ENCODE results near the gene PPP4R4.

The PPP4R4 gene

DNA sequence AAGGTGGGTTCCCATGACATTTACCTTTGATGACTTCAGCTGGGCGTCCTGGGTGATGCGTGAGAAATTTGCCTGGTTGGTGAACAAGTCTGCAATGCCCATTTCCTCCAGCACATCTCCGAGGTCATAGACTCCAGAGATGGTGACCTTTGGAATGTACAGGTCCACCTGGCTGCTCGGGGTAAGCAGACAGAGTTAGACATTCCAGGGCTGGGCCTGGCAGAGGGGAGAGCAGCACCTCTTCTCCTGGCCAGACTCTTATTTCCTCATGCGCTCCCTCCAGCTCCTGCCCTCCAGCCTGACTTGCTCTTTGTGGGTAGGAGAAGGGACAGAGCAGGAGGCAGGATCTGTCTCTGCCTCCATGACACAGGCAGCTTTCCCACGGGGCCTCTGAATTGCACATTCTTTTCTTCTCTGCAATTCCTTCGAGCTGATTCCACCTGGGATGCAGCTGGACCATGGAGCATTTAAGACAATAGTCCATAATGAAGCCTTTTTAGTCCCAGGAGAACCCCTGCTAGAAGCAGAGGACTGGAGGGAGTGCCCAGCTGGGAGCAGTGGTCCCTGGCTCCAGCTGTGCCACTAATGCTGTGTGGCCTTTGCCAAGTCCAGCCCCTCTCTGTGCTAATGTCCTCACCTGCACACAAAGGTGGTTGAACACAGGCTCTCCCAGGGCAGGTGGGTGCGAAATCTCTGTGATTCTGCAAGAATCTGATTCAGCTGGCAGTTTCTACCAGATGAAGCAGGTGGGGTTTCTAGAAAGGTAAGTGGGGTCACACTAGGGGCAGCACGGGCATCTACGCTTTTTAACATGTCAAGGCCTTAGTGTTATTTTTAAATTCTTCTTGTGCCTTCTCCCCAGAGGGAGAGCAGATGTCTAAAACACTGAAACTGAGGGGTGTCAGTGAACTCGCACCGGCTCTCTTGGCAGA, 132.2 kb downstream of the PPP4R4 start:
- no peak for DNase-seq (ENCODE audit: low read depth)

DNA sequence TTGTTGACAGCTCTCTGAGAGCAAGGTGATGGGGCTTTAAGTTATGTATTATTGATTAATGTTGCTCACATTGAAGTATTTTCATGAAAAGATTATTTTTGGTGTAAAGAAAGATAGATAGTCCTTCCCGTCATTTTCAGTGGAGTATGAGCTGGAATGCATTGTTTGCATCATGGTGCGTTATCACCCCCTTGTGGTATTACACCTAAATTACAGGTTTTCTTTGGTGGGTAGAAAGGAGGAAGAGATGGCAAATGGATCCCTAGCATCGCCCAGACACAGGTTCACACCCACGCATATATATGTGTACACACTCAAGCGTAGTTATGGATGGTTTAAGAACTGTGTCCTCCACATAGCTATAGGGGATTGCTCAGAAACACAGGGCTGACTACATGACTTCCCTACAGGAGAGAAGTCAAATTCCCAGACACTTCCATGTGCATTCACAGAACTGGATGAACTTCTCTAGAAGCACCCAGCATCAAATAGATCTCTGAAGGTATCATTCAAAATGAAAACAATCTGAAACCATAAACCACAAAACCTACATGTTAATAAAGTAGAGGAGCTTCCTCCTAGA, 133.4 kb downstream of the PPP4R4 start:
- no peak for DNase-seq (ENCODE audit: low read depth)

DNA sequence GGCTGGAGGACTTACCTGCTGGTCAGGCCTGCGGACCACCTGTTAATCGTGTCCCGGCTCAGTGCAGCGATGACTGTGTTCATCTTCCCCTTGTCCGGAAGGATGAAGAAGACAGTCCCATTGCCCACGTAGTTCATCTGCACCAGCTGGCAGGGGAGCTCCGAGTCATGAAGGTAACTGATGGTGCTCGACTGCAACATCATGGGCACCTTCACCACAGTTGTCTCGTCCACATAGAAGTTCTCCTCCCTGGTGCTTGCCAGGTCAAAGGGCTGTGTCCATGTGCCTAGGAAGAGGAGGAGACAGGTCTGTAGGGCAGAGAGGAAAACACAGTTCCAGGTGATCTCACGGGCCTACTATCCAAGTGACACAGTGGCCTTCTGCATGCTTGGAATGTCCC, 135.6 kb downstream of the PPP4R4 start:
- no peak for DNase-seq (ENCODE audit: low read depth)

DNA sequence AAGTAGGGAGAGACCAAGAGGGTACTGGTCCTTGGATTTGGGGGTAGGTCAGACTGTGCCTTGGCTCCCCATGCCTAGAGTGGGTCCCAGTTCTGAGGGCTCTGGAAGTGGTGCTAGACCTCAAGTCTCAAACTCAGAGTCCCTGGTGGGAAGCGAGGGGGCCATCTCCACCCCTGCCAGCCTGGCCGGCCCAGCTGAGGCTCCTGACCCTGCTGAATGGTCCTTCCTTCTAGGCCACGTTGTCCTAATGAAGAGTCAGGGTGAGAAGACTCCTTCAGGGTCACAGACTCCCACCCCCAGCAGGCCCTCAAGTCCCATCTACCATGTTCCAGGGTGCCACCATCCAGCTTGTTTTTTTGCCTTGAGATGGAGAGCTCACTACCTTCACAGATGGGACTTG, 136.1 kb downstream of the PPP4R4 start:
- no peak for DNase-seq (ENCODE audit: low read depth)

DNA sequence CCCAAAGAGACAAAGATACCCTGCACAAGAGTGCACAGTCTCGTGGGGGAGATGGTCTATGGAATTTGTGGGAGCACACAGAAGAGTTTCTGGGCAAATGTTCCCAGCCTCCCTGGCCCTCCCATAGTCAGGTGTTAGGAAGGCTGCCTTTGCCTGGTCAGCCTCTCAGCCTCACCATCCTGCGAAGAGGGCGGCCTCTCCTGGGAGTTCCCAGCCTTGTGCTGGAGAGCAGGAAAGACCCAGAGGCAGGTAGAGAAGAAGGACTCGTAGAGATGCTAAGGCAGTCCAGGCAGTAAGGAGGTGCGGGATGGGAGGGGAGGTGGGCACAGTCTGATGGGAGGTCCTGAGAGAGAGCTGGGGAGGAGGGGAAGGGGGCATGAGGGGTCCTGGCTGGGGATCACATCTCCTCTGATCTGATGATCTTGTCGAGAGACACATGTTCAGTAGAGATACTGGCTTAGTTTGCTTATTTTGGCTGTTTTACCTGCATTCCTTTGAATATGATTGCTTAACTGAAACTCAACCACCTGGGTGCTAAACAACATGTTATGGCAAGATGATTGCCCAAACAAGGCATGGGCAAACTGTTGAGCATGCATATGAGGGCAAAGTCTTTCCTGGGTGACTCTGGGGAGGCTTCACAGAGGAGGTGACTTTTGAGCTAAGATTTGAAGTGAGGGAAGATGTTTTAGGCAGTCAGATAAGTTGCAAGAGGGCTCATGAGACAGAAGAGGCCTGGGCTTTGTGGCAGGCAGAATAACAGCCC, 138.5 kb downstream of the PPP4R4 start:
- DNase-seq (ENCODE audit: low read depth): no peak

DNA sequence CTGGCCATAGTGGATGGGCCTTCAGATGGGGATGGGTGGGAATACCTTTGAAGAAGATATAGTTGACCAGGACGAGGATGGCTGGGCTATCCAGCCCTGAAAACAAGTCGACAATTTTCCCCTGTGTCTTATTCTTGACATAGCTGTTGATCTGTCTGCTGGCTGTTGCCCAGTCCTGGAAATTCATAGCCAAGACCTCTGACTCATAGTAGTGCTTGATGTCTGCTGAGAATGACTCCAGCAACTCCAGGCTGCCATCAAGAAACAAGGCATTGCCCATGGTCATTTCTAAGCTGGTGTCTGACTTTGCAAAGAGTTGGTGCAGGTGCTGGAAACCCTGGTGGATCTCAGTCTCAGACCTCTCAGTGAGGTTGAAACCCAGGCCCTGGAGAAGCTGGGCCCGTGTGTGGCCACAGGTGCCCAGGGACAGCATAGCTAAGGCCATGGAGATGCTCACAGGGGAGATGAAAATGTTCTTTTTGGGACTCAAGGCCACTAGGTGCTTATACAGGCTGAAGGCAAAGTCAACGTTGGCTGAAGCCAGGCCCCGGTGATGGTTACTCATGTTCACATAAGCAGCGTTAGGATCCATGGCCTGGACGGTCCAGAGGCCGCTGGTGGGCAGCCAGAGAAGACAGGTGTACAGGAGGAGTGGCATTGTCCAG, 140.0 kb downstream of the PPP4R4 start:
- DNase-seq (ENCODE audit: low read depth): no peak

DNA sequence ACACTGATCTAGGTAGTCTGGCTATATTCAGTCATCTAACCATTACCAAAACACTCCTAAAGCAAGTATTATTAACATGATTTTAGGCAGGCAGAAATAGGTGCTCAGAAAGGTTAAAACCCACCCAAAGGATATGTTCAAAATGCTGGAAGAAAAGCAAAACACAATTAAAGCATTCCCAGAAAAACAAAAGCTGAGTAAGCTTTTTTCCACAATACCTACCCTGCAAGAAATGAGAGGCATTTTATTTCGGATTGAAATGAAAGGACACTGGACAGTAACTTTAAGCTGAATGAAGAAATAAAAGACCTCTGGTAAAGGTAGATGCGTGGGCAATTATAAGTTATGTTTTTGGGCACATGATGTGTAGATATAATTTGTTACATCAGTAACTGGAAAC, 140.8 kb downstream of the PPP4R4 start:
- DNase-seq (ENCODE audit: low read depth): no peak

DNA sequence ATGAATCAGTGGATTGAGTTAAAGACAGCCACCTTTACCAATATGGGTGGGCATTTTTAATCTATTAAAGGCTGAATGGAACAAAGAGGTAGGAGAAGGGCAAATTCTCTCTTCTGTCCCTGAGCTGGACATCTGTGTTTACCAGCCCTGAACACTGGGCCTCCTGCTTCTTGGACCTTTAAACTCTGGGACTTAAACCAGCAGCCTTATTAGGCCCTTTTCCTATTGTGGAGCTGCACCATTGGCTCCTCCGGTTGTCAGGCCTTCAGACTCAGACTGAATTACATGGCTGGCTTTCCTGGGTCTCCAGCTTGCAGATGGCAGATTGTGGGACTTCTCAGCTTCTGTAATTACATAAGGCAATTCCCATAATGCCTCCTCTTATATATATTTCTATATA, 142.6 kb downstream of the PPP4R4 start:
- DNase-seq (ENCODE audit: low read depth): no peak

DNA sequence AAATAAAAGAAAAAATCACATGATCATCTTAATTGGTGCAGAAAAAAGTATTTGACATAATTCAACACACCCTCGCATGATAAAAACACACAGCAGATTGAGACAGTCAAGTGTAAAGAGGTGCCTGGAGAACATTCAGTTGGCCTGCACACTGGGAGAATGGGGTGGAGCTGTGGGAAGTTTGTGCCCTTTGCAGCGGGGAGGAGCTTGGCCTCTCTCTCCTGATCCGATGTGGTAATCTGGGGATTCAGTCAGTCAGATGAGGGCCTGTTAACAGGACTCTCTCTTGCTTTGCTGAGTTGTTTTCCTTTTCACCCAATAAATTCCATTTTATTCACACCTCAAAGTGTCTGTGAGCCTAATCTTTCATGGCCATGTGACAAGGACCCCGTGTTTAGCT, 143.1 kb downstream of the PPP4R4 start:
- no peak for DNase-seq (ENCODE audit: low read depth)

DNA sequence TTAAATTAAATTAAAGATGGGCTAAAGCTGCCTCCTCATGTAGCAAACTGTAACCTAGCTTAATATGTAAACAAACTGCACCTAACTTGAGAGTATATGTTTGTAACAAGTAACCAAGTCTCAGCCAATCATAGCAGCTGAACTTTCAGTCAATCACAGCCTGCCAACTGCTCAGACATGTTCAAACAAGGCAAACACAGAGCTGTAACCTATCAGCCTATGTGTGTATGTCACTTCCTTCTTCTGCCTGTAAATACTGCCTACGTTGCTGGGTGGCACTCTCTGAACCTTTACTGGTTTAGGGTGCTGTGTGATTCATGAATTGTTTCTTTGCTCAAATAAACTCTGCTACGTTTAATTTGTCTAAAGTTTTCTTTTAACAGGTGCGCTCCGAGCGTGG, 146.1 kb downstream of the PPP4R4 start:
- DNase-seq (ENCODE audit: low read depth): no peak

DNA sequence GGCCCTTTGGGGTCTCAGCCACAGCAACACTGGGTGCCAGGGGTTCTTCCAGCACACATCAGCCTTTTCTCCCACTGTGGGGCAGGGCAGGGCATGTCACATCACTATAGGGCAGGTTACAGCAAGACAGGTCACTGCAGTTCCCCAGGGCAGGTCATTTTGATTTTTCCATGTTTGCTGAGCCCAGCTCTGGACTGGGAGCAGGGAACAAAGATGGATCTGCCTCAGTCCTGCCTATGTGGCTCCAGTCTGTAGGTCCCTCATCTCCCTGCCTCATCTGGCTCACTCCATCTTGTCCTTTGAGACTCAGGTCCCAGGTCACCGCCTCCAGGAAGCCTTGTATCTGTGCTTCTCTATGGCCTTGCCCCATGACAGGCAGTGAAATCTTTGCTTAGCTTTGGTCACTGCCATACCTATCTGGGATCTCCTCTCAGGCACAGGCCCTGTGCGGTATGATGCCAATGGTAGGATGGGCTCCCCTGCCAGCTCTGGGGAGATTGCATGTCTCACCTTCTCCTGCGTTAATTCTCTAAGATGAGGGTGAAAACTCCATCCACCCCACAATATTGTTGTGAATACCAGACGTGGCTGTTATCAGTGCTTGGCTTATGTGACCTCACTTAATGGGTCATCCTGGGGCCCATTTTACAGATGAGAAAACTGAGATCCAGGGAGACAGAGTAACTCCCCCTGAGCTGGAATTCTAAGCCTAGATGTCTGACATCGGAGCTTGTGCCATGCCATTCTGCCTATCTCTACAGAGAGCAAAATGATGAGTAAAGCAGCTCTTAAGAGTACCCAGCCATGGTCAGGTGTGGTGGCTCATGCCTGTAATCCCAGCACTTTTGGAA, 147.5 kb downstream of the PPP4R4 start:
- no peak for DNase-seq (ENCODE audit: low read depth)

DNA sequence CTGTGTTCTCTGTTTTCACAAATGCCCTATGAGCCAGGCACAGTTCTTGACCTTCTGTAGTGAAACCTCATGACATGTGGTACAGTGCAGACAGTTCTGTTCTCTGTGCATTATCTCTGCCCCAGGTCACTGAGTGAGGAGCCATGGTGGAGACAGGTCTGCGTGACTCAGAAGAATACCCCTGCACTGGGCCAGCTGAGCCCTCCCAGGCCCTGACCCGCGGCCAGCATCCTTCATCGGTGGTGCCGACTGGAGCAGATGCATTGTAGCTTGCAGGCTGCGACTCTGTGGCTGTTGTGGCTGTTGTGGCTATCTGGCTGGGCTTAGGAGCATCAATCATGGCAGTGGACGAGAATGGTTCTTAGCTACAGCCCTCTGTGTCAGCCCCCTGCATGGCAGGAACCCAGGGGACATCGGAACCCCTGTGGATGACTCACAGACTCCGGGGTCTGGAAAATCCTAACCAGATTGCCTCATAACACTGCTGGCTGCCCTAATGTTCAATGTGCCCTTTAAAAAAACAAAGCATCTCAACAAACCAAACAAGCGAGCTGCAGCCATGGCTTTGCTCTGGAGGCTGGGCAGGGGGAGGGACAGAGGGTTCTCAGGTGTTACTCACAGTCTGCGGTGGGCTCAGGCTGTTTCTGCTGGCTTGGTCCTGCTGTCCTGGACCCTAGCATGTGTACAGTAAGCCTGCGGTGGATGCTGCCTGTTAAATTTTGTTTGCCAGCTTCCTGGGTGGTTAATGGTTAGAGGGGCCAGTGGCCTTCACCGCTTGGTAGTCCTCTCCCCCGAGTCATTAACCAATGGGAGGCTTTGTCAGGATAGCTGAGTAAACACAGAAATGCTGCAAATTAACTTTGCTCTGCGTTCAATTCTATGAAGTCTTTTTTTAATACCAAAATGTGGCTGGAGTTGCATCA, 148.8 kb downstream of the PPP4R4 start, which contains the start of gene SERPINA6:
Gene SERPINA6, minus strand, starts transcription at position 689 of the 923 bp plus-strand sequence. CDS start 8,688 bp downstream, outside the sequence.
- DNase-seq (ENCODE audit: low read depth): no peak

DNA sequence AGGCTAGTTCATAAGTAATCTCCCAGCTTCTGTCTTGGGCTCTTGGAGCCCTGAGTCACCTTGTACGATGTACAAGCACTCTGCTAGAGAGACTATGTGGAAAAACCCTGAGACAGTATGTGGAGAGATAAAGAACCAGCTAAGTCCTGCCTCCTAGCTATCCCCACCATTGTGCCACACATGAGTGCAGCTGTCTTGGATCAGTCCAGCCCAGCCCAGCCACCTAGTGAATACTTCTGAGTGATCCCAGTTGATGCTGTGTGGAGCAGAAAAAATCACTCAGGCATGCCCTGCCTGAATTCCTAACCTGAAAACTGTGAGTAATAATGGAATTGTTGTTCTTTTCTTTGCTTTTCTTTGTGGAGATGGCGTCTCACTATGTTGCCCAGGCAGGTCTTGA, 154.1 kb downstream of the PPP4R4 start:
- no peak for DNase-seq (ENCODE audit: low read depth)
